ENCODE results near the gene PTPRA.

PTPRA gene

GRCh38 chr20:3077618-3078134 is 204.4 kb downstream of the PTPRA start:
- DNase-seq (ENCODE audit: low spot score), result no peak

- no peak for DNase-seq (ENCODE audit: low spot score)
Measured at GRCh38 chr20:3080939-3081388, 207.7 kb downstream of the PTPRA start.

- DNase-seq (ENCODE audit: low spot score), result no peak
Measured at GRCh38 chr20:3081641-3082040, 208.4 kb downstream of the PTPRA start.

- DNase-seq (ENCODE audit: low spot score), result no peak
Measured at GRCh38 chr20:3082306-3082951, 209.1 kb downstream of the PTPRA start.

- DNase-seq (ENCODE audit: low spot score), result no peak
Measured at GRCh38 chr20:3082955-3083952, 210.0 kb downstream of the PTPRA start.

- no peak for DNase-seq (ENCODE audit: low spot score)
Measured at GRCh38 chr20:3084283-3084985, 211.2 kb downstream of the PTPRA start, which contains the start of gene AVP. AVP (minus strand) TSS chr20:3084724; CDS start chr20:3084674, 50 bp downstream.

GRCh38 chr20:3084986-3085360 is 211.7 kb downstream of the PTPRA start:
- no peak for DNase-seq (ENCODE audit: low spot score)

- DNase-seq (ENCODE audit: low spot score), result no peak
Measured at GRCh38 chr20:3085571-3086072, 212.3 kb downstream of the PTPRA start.

- DNase-seq (ENCODE audit: low spot score), result no peak
Measured at GRCh38 chr20:3088031-3088430, 214.8 kb downstream of the PTPRA start.
